ENCODE data around the gene PNLDC1. TPM values are rescaled to one million over a fixed set of nuclear protein-coding genes. Genes with fewer than 3 reads are reported as not detected.
"Not testable (repeated sequence)": the region's sequence is repeated elsewhere in the genome, so short reads cannot be mapped to it uniquely, and the experiment has no call there.

PNLDC1 gene
- total and polyA plus RNA-seq, 2 experiments from 2014 or later, result 0.09 to 0.31 TPM

DNA sequence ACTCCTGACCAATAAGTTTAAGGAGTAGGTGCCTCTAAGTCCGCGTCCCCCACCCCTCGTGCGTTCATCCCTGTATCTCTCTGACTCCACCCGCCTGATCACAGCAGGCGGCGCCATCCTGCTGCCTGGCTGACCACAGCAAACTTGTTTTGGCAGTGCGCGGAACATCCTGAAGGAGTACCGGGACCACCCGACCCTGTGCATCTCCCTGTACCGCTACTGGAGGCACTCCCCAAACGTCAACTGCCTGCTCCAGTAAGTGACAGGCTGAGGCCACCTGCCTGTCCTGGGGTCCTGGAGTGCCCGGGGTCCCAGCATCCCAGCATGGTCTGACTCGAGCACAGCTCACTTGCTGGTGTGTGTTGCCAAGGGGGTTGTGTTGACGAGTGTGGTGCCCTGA lies 19.0 kb downstream of the PNLDC1 start:
- Histone ChIP-seq H3K27me3 (no peaks in the 10 kb centered on the region), H3K27ac (no peak overlapping the region), H3K9me3 (ENCODE audit: low read depth) (no peaks in the 10 kb centered on the region), H3K4me1 (ENCODE audit: low read depth) (peaks cover 7% of the 10 kb centered on the region), H3K4me3 (no peak overlapping the region), H3K36me3 (no peaks in the 10 kb centered on the region)
- TF ChIP-seq, protein P1, sequence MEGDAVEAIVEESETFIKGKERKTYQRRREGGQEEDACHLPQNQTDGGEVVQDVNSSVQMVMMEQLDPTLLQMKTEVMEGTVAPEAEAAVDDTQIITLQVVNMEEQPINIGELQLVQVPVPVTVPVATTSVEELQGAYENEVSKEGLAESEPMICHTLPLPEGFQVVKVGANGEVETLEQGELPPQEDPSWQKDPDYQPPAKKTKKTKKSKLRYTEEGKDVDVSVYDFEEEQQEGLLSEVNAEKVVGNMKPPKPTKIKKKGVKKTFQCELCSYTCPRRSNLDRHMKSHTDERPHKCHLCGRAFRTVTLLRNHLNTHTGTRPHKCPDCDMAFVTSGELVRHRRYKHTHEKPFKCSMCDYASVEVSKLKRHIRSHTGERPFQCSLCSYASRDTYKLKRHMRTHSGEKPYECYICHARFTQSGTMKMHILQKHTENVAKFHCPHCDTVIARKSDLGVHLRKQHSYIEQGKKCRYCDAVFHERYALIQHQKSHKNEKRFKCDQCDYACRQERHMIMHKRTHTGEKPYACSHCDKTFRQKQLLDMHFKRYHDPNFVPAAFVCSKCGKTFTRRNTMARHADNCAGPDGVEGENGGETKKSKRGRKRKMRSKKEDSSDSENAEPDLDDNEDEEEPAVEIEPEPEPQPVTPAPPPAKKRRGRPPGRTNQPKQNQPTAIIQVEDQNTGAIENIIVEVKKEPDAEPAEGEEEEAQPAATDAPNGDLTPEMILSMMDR (IDR thresholded peaks at IDR 0.05; ENCODE audit: low read depth, low read length), result no peak
- no peak for DNase-seq (ENCODE audit: low read depth in 1 of 2, low spot score in 1 of 2)

DNA sequence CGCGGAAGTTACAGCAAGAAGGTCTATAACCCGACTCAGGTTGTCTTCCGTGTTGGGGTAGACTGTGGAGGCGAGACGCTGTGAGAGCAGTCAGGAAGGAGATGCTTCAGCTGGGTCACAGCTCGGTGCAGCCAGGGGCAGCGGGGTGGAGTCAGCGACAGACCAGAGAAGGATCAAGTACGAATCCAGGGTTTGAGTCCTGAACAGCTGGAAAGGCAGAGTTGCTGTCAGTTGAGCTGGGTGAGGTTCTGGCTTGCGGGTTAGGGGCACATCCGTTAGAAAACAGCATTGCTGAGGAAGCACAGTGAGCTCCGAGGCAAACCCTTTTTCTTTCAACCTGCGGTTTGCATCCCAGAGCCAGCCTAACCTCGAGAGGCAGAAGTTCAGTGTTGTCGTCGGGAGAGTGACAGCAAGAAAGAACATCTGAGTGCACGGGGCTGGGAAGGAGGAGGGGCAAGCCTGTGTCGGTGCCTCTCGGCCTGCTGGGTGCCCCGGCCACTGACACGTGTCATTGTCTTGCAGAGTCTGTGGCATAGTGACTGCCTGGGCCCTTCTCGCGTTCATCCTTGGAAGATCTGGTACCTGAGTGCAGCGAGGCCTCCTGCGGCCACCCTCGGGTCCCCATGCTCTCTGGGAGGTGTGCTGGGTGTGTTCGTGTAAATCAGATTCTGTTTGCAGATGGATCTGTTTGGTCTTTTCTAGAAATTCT lies 20.0 kb downstream of the PNLDC1 start:
- TF ChIP-seq, protein P1 (IDR thresholded peaks at IDR 0.05; ENCODE audit: low read depth, low read length), result no peak
- no peak for DNase-seq (ENCODE audit: low read depth in 1 of 2, low spot score in 1 of 2)
- Histone ChIP-seq H3K27me3 (no peaks in the 10 kb centered on the region), H3K4me3 (no peak overlapping the region), H3K4me1 (ENCODE audit: low read depth) (peaks cover 7% of the 10 kb centered on the region), H3K27ac (no peak overlapping the region), H3K36me3 (no peaks in the 10 kb centered on the region), H3K9me3 (ENCODE audit: low read depth) (no peaks in the 10 kb centered on the region)

DNA sequence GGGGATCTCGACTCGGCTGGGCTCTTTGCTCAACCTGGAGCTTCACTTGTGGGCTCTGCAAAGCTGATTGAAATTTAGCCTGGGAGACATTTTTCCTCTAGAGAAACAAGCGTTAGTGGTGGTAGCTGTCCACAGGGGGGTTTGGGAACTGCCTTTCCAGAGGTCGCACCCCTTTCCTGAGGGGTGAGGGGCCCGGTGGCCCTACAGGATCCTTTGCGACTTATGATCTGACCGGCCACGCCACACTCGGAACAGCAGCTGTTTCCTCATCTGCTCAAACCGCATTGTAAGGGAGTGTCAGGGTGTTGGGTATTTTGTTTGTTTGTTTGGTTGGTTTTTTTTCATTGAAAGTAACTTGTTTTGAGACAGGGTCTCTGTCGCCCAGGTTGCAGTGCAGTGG lies 21.0 kb downstream of the PNLDC1 start:
- Histone ChIP-seq H3K27me3 (no peaks in the 10 kb centered on the region), H3K4me3 (no peak overlapping the region), H3K36me3 (no peaks in the 10 kb centered on the region), H3K27ac (no peak overlapping the region), H3K9me3 (ENCODE audit: low read depth) (no peaks in the 10 kb centered on the region), H3K4me1 (ENCODE audit: low read depth) (no peaks in the 10 kb centered on the region)
- TF ChIP-seq, protein P1 (IDR thresholded peaks at IDR 0.05; ENCODE audit: low read depth, low read length), result no peak
- no peak for DNase-seq (ENCODE audit: low read depth in 1 of 2, low spot score in 1 of 2)

DNA sequence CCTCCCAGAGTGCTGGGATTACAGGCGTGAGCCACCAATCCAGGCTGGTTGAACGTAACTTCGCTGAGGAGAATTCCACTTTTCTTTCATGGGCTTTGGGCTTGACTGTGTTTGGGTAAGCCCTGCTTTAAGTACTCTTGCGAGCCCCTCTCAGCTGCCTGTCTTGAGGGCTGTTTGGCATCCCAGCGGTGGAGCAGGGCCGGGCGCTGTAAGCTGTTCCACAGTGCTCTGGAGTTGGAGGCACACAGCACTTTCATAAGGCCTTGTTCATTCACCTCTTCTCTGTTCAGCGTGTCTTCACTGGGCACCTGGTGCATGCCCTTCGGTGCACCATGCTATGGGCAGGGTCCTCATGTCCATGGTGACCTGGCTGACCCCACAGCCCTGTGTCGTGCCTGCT lies 21.6 kb downstream of the PNLDC1 start:
- Histone ChIP-seq H3K9me3 (ENCODE audit: low read depth) (no peaks in the 10 kb centered on the region), H3K27ac (no peak overlapping the region), H3K4me3 (no peak overlapping the region), H3K27me3 (no peaks in the 10 kb centered on the region), H3K4me1 (ENCODE audit: low read depth) (no peaks in the 10 kb centered on the region), H3K36me3 (no peaks in the 10 kb centered on the region)
- no peak for DNase-seq (ENCODE audit: low read depth in 1 of 2, low spot score in 1 of 2)
- TF ChIP-seq, protein P1 (IDR thresholded peaks at IDR 0.05; ENCODE audit: low read depth, low read length), result no peak

DNA sequence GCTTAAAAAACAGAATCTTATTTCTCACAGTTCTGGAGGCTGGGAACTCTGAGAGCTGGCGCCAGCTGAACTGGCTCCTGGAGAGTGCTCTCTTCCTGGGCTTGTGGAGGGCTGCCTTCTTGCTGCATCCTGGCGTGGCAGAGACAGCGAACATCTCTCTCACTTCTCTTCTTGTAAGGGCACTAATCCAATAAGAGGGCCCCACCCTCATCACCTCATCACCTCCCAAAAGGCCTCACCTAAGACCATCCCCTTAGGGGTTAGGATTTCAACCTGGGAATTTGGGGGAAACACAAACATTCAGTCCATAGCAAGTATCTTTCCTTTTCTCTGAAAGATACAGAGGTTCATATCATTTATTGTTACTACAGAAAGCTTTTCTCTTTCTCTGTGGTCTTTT lies 23.9 kb downstream of the PNLDC1 start:
- Histone ChIP-seq H3K9me3 (ENCODE audit: low read depth) (no peaks in the 10 kb centered on the region), H3K27me3 (no peaks in the 10 kb centered on the region), H3K27ac (no peak overlapping the region), H3K36me3 (no peaks in the 10 kb centered on the region), H3K4me1 (ENCODE audit: low read depth) (no peaks in the 10 kb centered on the region), H3K4me3 (no peak overlapping the region)
- TF ChIP-seq, protein P1 (IDR thresholded peaks at IDR 0.05; ENCODE audit: low read depth, low read length), result no peak
- DNase-seq (ENCODE audit: low read depth in 1 of 2, low spot score in 1 of 2), result no peak

DNA sequence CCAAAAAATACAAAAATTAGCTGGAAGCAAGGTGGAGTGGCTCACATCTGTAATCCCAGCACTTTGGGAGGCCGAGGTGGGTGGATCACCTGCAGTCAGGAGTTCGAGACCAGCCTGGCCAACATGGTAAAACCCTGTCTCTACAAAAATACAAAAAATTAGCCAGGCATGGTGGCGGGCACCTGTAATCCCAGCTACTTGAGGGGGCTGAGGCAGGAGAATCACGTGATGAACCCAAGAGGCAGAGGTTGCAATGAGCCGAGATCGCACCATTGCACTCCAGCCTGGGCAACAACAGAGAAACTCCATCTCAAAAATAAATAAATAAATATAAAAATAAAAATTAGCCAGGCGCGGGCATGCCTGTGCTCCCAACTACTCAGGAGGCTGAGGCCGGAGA lies 24.6 kb downstream of the PNLDC1 start:
- not testable (repeated sequence) for H3K9me3 ChIP-seq (ENCODE audit: low read depth); H3K36me3 ChIP-seq; H3K4me3 ChIP-seq; DNase-seq (ENCODE audit: low read depth in 1 of 2, low spot score in 1 of 2); H3K27me3 ChIP-seq; H3K4me1 ChIP-seq (ENCODE audit: low read depth); H3K27ac ChIP-seq

All from cardiac muscle cell (in vitro differentiated cells and primary cell).